H1 (cell line): ENCODE data around the gene SLC24A3.

ENCODE experiments used
- ATF2 ChIP-seq: IDR thresholded peaks from 2 replicates; pipeline ENCODE4 v1.6.1; 2012; ENCODE audit warnings: low read length, inconsistent platforms
- CHD2 ChIP-seq: IDR thresholded peaks from 2 replicates; pipeline ENCODE4 v1.6.1; 2012; ENCODE audit warnings: low read length, improper control_type of control experiment
- CTCF ChIP-seq, 3 experiments: IDR thresholded peaks; 1 replicate in 2 of 3; 2 replicates in 1 of 3; pipeline versions ENCODE4 v1.5.1 to v1.6.1; 2011; ENCODE audit warnings: low read length in 3 of 3, mild to moderate bottlenecking in 3 of 3, inconsistent platforms in 2 of 3, low read depth in 1 of 3, moderate library complexity in 1 of 3; ENCODE audit not compliant: insufficient read depth in 1 of 3; ENCODE audit errors: control extremely low read depth in 1 of 3
- EP300 ChIP-seq, 2 experiments: IDR thresholded peaks; 1 replicate in 1 of 2; 2 replicates in 1 of 2; pipeline ENCODE4 v1.6.1; 2011 to 2012; ENCODE audit warnings: low read depth in 2 of 2, low read length in 2 of 2, mild to moderate bottlenecking in 2 of 2, borderline replicate concordance in 1 of 2, inconsistent platforms in 1 of 2, moderate library complexity in 1 of 2
- EZH2 ChIP-seq: fragments of 200-600 bp; sonication (generic); IDR thresholded peaks from 2 replicates; pipeline ENCODE4 v1.7.1; 2012; ENCODE audit warnings: low read depth, mild to moderate bottlenecking, moderate library complexity, low read length, inconsistent platforms; ENCODE audit not compliant: severe bottlenecking
- HDAC6 ChIP-seq: IDR thresholded peaks from one replicate; pipeline ENCODE4 v1.7.1; 2012; ENCODE audit warnings: low read depth, mild to moderate bottlenecking, inconsistent platforms, low read length, moderate library complexity
- POLR2AphosphoS5 ChIP-seq: IDR thresholded peaks from 2 replicates; pipeline ENCODE4 v1.6.1; 2011; ENCODE audit warnings: low read depth, low read length
- SIN3A ChIP-seq, 2 experiments: IDR thresholded peaks in 1 of 2; conservative IDR thresholded peaks in 1 of 2; 2 replicates each; pipeline ENCODE4 v1.6.1; 2011 to 2012; ENCODE audit warnings: low read length in 2 of 2, improper control_type of control experiment in 1 of 2, low read depth in 1 of 2, mild to moderate bottlenecking in 1 of 2
- SRF ChIP-seq: IDR thresholded peaks from 2 replicates; pipeline ENCODE4 v1.6.1; 2011; ENCODE audit warnings: mild to moderate bottlenecking, low read depth, low read length, moderate library complexity
- YY1 ChIP-seq: IDR thresholded peaks from 2 replicates; pipeline ENCODE4 v1.6.1; 2011; ENCODE audit warnings: low read depth, mild to moderate bottlenecking, low read length
- ZNF274 ChIP-seq: IDR thresholded peaks from 2 replicates; pipeline ENCODE4 v1.7.0; 2012; ENCODE audit warnings: low read length, borderline replicate concordance; ENCODE audit errors: extremely low read depth

- TF ChIP-seq EZH2 (no peak), CTCF (IDR thresholded peaks at IDR 0.05; ENCODE audit: control extremely low read depth in 1 of 3, insufficient read depth in 1 of 3, low read depth in 1 of 3, low read length in 3 of 3) (no peak), SRF (no peak), ATF2 (no peak), YY1 (no peak), ZNF274 (no peak), SIN3A (conservative IDR thresholded peaks at IDR 0.05 in 1 of 2, IDR thresholded peaks at IDR 0.05 in 1 of 2; ENCODE audit: low read depth in 1 of 2, low read length in 2 of 2) (no peak), POLR2AphosphoS5 (no peak), CHD2 (no peak), HDAC6 (no peak), EP300 (IDR thresholded peaks at IDR 0.05; ENCODE audit: borderline replicate concordance in 1 of 2, low read depth in 2 of 2, low read length in 2 of 2) (no peak)
Observed at GRCh38 chr20:19250346-19250745, 37.9 kb downstream of the SLC24A3 start.
